ACHN (cell line): ENCODE results near the gene TNFSF9.

Experiments used
- DNase-seq: peaks from one replicate; pipeline ENCODE4 v3.0.0-alpha.2; 2015
- in situ Hi-C: cut with HindIII; loops from 2 replicates; pipeline ENCODE4 v1.10.0; 2017; ENCODE audit warnings: low sequenced_read_pairs, low pct_ligation_motif_present, low pct_unique_long_range_greater_than_20kb

The TNFSF9 gene

GRCh38 chr19:6530386-6531162 is at the start of gene TNFSF9:
TSS of gene TNFSF9 (plus strand) at chr19:6531026. CDS start at chr19:6531037, 11 bp downstream.
- in situ Hi-C loops, result no loop called here

GRCh38 chr19:6481541-6482342 is 49.1 kb upstream of the TNFSF9 start, which contains the start of gene DENND1C:
TSS of gene DENND1C (minus strand) at chr19:6481787. CDS start at chr19:6481695, 92 bp downstream.
- in situ Hi-C loops, result no loop called here
- DNase-seq, result peak; percentile 39

More at GRCh38 chr19:6530386-6531162, at the start of gene TNFSF9:
- DNase-seq, result peak; percentile 86

GRCh38 chr19:6482343-6482686 is 48.5 kb upstream of the TNFSF9 start:
- in situ Hi-C loops, result no loop called here
- no peak for DNase-seq

GRCh38 chr19:6483235-6483634 is 47.6 kb upstream of the TNFSF9 start:
- DNase-seq, result no peak
- in situ Hi-C loops, result no loop called here

- in situ Hi-C loops, result no loop called here
- no peak for DNase-seq
These were observed 46.6 kb upstream of the TNFSF9 start for GRCh38 chr19:6484230-6484629.

- DNase-seq, result no peak
- in situ Hi-C loops, result no loop called here
These were observed 46.0 kb upstream of the TNFSF9 start for GRCh38 chr19:6484831-6485230.

GRCh38 chr19:6489278-6490061 is 41.4 kb upstream of the TNFSF9 start:
- DNase-seq, result no peak
- in situ Hi-C loops, result no loop called here

- DNase-seq, result no peak
- in situ Hi-C loops, result no loop called here
These were observed 40.7 kb upstream of the TNFSF9 start for GRCh38 chr19:6490134-6490533.

GRCh38 chr19:6491802-6492592 is 38.8 kb upstream of the TNFSF9 start:
- in situ Hi-C loops, result no loop called here
- DNase-seq, result no peak

GRCh38 chr19:6494438-6495036 is 36.3 kb upstream of the TNFSF9 start:
- in situ Hi-C loops, result no loop called here
- no peak for DNase-seq

GRCh38 chr19:6495947-6496346 is 34.9 kb upstream of the TNFSF9 start:
- no peak for DNase-seq

GRCh38 chr19:6498294-6499036 is 32.4 kb upstream of the TNFSF9 start:
- in situ Hi-C loops, result no loop called here
- DNase-seq, result no peak

More at GRCh38 chr19:6495947-6496346, 34.9 kb upstream of the TNFSF9 start:
- in situ Hi-C loops, result no loop called here

GRCh38 chr19:6499052-6499790 is 31.6 kb upstream of the TNFSF9 start:
- in situ Hi-C loops, result no loop called here

GRCh38 chr19:6500837-6501739 is 29.7 kb upstream of the TNFSF9 start:
- in situ Hi-C loops, result no loop called here
- no peak for DNase-seq

More at GRCh38 chr19:6499052-6499790, 31.6 kb upstream of the TNFSF9 start:
- DNase-seq, result no peak

GRCh38 chr19:6501740-6502648 is 28.8 kb upstream of the TNFSF9 start, which contains the start of gene TUBB4A:
TSS of gene TUBB4A (minus strand) at chr19:6502309. CDS start at chr19:6502212, 97 bp downstream.
- peak; percentile 26 for DNase-seq
- in situ Hi-C loops, result no loop called here
